Measurements from ENCODE around the gene ANK2.

ANK2 gene

GRCh38 chr4:113094331-113094730, 44.9 kb downstream of the ANK2 start:
- no peak for DNase-seq (ENCODE audit: low read depth in 2 of 2)

- no peak for DNase-seq (ENCODE audit: low read depth in 2 of 2)
These were observed 45.3 kb downstream of the ANK2 start for GRCh38 chr4:113094802-113095201.

- no peak for DNase-seq (ENCODE audit: low read depth in 2 of 2)
These were observed 52.2 kb downstream of the ANK2 start for GRCh38 chr4:113101669-113102068.

GRCh38 chr4:113103556-113103955, 54.1 kb downstream of the ANK2 start:
- DNase-seq (ENCODE audit: low read depth in 2 of 2), result no peak

- DNase-seq (ENCODE audit: low read depth in 2 of 2), result no peak
These were observed 56.7 kb downstream of the ANK2 start for GRCh38 chr4:113106108-113106507.

- no peak for DNase-seq (ENCODE audit: low read depth in 2 of 2)
These were observed 59.8 kb downstream of the ANK2 start for GRCh38 chr4:113109106-113109718.

- no peak for DNase-seq (ENCODE audit: low read depth in 2 of 2)
These were observed 63.0 kb downstream of the ANK2 start for GRCh38 chr4:113112338-113112978.

GRCh38 chr4:113113151-113113550, 63.7 kb downstream of the ANK2 start:
- no peak for DNase-seq (ENCODE audit: low read depth in 2 of 2)

- no peak for DNase-seq (ENCODE audit: low read depth in 2 of 2)
These were observed 65.4 kb downstream of the ANK2 start for GRCh38 chr4:113114884-113115283.

GRCh38 chr4:113116414-113117357, 67.2 kb downstream of the ANK2 start:
- DNase-seq (ENCODE audit: low read depth in 2 of 2), result no peak

- no peak for DNase-seq (ENCODE audit: low read depth in 2 of 2)
These were observed 67.9 kb downstream of the ANK2 start for GRCh38 chr4:113117358-113117702.

- DNase-seq (ENCODE audit: low read depth in 2 of 2), result no peak
These were observed 72.6 kb downstream of the ANK2 start for GRCh38 chr4:113122066-113122465.

- no peak for DNase-seq (ENCODE audit: low read depth in 2 of 2)
These were observed 76.0 kb downstream of the ANK2 start for GRCh38 chr4:113125418-113125817.

- no peak for DNase-seq (ENCODE audit: low read depth in 2 of 2)
These were observed 81.7 kb downstream of the ANK2 start for GRCh38 chr4:113131136-113131535.

- no peak for DNase-seq (ENCODE audit: low read depth in 2 of 2)
These were observed 82.2 kb downstream of the ANK2 start for GRCh38 chr4:113131621-113132020.

- DNase-seq (ENCODE audit: low read depth in 2 of 2), result no peak
These were observed 92.5 kb downstream of the ANK2 start for GRCh38 chr4:113141901-113142346.

- DNase-seq (ENCODE audit: low read depth in 2 of 2), result no peak
These were observed 92.9 kb downstream of the ANK2 start for GRCh38 chr4:113142351-113142750.

- no peak for DNase-seq (ENCODE audit: low read depth in 2 of 2)
These were observed 94.6 kb downstream of the ANK2 start for GRCh38 chr4:113144091-113144490.

GRCh38 chr4:113145147-113145518, 95.7 kb downstream of the ANK2 start:
- no peak for DNase-seq (ENCODE audit: low read depth in 2 of 2)

- no peak for DNase-seq (ENCODE audit: low read depth in 2 of 2)
These were observed 96.3 kb downstream of the ANK2 start for GRCh38 chr4:113145519-113146291.

GRCh38 chr4:113146876-113147358, 97.5 kb downstream of the ANK2 start:
- DNase-seq (ENCODE audit: low read depth in 2 of 2), result no peak

Data from stimulated activated CD8-positive, alpha-beta memory T cell treated with anti-CD3 and anti-CD28 coated beads, Interleukin-2, amount 100 ng/mL, for 48 hours (primary cell).